HG02870 (cell line): Measurements from ENCODE around the gene PIP5K1B.
A peak's percentile ranks its signal among the peaks of the same experiment; 100 is the strongest.
"Not testable (repeated sequence)": the region's sequence is repeated elsewhere in the genome, so short reads cannot be mapped to it uniquely, and the experiment has no call there.

Source experiments
- ATAC-seq: cut with Tn5 transposase; IDR thresholded peaks from one replicate; pipeline ENCODE4 v1.9.1; 2021; ENCODE audit warnings: mild to moderate bottlenecking, moderate library complexity; ENCODE audit not compliant: unreplicated experiment

PIP5K1B gene

GRCh38 chr9:68704814-68705530 is at the start of gene PIP5K1B:
TSS of gene PIP5K1B (plus strand) at chr9:68705240. CDS start at chr9:68822615, 117,375 bp downstream.
- peak; percentile 61 for ATAC-seq

- no peak for ATAC-seq
Measured at GRCh38 chr9:68664036-68664435, 41.0 kb upstream of the PIP5K1B start.

- ATAC-seq: no peak
Measured at GRCh38 chr9:68668127-68668526, 36.9 kb upstream of the PIP5K1B start.

- ATAC-seq: no peak
Measured at GRCh38 chr9:68669218-68669617, 35.8 kb upstream of the PIP5K1B start.

- ATAC-seq: no peak
Measured at GRCh38 chr9:68672215-68672614, 32.8 kb upstream of the PIP5K1B start.

GRCh38 chr9:68672625-68673024 is 32.4 kb upstream of the PIP5K1B start:
- no peak for ATAC-seq

- ATAC-seq: peak; percentile 65
Measured at GRCh38 chr9:68678430-68678829, 26.6 kb upstream of the PIP5K1B start.

GRCh38 chr9:68683433-68683832 is 21.6 kb upstream of the PIP5K1B start:
- no peak for ATAC-seq

GRCh38 chr9:68685213-68685612 is 19.8 kb upstream of the PIP5K1B start:
- ATAC-seq: no peak

GRCh38 chr9:68685770-68686169 is 19.3 kb upstream of the PIP5K1B start:
- ATAC-seq: peak; percentile 83

GRCh38 chr9:68690088-68690487 is 15.0 kb upstream of the PIP5K1B start:
- ATAC-seq: no peak

- no peak for ATAC-seq
Measured at GRCh38 chr9:68692519-68692918, 12.5 kb upstream of the PIP5K1B start.

- no peak for ATAC-seq
Measured at GRCh38 chr9:68694125-68694524, 10.9 kb upstream of the PIP5K1B start.

- ATAC-seq: no peak
Measured at GRCh38 chr9:68697851-68698250, 7.2 kb upstream of the PIP5K1B start.

GRCh38 chr9:68698943-68699509 is 6.0 kb upstream of the PIP5K1B start:
- ATAC-seq: no peak

- not testable (repeated sequence) for ATAC-seq
Measured at GRCh38 chr9:68699625-68700024, 5.4 kb upstream of the PIP5K1B start.

- no peak for ATAC-seq
Measured at GRCh38 chr9:68702493-68702892, 2.5 kb upstream of the PIP5K1B start.

- no peak for ATAC-seq
Measured at GRCh38 chr9:68703672-68704071, 1.4 kb upstream of the PIP5K1B start.

GRCh38 chr9:68704498-68704813 is 584 bp upstream of the PIP5K1B start:
- no peak for ATAC-seq

GRCh38 chr9:68705531-68706362 is 707 bp downstream of the PIP5K1B start:
- no peak for ATAC-seq

- ATAC-seq: peak; percentile 40
Measured at GRCh38 chr9:68706363-68707201, 1.5 kb downstream of the PIP5K1B start.
